ENCODE results near the gene FBXO46.
A peak's percentile ranks its signal among the peaks of the same experiment; 100 is the strongest.

Gene FBXO46

GRCh38 chr19:45730368-45731288 lies at the start of gene FBXO46:
TSS of gene FBXO46 (minus strand) at chr19:45730896. CDS start at chr19:45713495, 17,401 bp downstream.
- peak; percentile 97 for DNase-seq (ENCODE audit: low spot score)

GRCh38 chr19:45780146-45780447 lies 49.4 kb upstream of the FBXO46 start:
- DNase-seq (ENCODE audit: low spot score), result no peak

GRCh38 chr19:45779231-45780145 lies 48.8 kb upstream of the FBXO46 start:
- DNase-seq (ENCODE audit: low spot score), result peak; percentile 69

GRCh38 chr19:45778010-45778661 lies 47.4 kb upstream of the FBXO46 start:
- DNase-seq (ENCODE audit: low spot score), result no peak

DNA sequence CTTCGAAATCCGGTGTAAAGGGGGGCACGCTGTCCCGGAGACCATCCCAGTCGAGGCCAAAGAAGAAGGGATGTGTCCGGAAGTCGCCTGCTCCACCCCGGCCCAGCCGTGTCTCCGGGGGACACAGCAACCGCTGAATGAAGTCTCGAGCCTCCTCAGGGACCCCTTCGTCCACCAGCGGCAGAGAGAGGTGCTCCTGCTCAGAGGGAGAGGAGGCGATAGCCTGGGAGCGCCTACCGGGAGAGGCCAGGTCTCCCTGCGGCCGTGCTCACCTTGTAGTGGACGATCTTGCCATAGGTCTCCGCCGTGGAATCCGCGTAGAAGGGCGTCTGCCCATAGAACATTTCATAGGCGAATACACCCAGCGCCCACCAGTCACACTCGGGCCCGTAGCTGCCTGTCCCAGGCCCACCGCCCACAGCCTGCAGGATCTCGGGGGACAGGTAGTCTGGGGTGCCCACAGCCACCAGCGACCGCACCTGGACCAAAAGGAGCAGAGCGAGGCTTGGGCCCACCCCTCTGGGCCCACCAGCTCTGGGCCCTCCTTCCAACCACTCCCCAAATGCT lies 46.8 kb upstream of the FBXO46 start:
- no peak for DNase-seq (ENCODE audit: low spot score)

DNA sequence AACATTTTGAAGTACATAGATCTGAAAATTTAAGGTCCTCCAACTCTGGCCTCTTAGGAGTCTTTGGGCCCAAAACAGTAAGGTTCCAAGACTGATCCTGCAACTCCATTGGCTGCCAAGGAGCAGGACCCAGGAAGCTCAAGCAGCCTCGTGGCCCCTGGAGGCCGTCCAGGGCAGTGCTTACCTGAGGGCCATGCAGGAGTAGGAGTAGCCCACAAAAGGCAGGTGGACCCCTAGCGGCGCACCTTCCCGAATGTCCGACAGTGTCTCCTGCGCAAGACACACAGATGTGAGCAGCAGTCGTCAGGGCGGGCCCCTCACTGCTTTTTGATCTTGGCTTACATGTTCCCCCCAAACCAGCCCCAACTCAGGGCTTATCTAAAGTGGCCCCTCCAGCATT lies 44.1 kb upstream of the FBXO46 start:
- no peak for DNase-seq (ENCODE audit: low spot score)

GRCh38 chr19:45773384-45773783 lies 42.7 kb upstream of the FBXO46 start:
- no peak for DNase-seq (ENCODE audit: low spot score)

- DNase-seq (ENCODE audit: low spot score), result no peak
Measured at GRCh38 chr19:45772912-45773311, 42.2 kb upstream of the FBXO46 start.

GRCh38 chr19:45772130-45772840 lies 41.6 kb upstream of the FBXO46 start:
- no peak for DNase-seq (ENCODE audit: low spot score)

GRCh38 chr19:45771311-45771933 lies 40.7 kb upstream of the FBXO46 start:
- DNase-seq (ENCODE audit: low spot score), result no peak

- DNase-seq (ENCODE audit: low spot score), result peak; percentile 94
Measured at GRCh38 chr19:45770192-45771101, 39.8 kb upstream of the FBXO46 start.

DNA sequence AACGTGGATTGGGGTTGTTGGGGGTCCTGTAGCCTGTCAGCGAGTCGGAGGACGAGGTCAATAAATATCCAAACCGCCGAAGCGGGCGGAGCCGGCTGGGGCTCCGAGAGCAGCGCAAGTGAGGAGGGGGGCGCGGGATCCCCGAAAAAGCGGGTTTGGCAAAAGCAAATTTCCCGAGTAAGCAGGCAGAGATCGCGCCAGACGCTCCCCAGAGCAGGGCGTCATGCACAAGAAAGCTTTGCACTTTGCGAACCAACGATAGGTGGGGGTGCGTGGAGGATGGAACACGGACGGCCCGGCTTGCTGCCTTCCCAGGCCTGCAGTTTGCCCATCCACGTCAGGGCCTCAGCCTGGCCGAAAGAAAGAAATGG lies 39.1 kb upstream of the FBXO46 start:
- DNase-seq (ENCODE audit: low spot score), result no peak

DNA sequence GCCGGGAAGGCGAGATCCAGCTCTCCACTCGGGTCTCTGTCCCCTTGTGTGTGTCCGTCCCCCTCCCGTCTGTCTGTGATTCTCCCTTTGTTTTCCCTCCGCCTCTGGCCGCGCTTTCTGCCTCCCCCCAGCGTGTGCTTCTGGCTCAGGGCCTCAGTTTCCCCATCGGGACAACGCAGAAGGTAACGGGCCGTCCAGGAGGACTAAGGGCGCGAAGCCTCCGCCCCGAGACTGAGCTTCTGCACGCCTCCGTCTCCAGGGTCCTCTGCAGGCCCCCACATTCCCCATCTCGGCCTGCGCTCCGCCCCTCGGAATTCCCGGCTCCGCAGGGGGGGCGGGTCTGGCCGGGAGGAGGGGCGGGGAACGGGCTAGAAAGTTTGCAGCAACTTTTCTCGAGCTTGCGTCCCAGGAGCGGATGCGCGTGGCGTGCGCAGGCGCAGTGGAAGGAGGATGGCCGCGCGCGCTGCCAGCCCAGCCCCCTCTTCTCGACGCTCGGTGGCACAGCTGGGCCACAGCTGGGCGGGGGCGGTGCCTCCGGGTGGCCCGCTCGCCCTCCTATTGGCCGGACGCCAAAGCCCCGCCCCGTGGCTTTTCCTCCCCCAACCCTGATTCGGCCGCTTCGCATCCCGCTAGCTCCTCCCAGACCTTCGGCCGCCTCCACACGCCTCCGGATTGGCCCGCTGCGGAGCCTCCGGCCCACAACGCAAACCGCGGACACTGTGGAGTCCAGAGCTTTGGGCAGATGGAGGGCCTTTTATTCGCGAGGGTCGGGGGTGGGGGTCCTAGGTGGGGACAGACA lies 38.5 kb upstream of the FBXO46 start, which contains the start of gene SIX5:
SIX5 (minus strand) TSS at position 269 of the 799 bp plus-strand sequence. CDS start 408 bp downstream, outside the sequence.
- peak; percentile 98 for DNase-seq (ENCODE audit: low spot score)

DNA sequence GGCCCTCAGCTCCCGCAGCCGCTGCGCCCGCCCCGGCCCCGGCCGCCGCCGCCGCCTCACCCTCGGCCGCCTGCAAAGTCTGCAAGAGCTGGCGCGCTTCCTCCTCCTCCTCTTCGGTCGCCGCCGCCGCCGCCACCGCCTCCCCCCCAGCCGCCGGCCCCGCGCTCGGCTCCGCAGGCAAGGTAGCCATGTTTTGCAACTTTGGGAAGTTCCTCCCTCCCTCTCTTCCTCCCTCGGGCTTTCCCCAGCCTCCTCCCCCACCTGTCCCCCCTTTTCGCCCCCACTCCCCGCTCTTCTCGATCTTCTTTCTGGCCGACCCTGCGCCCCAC lies 37.9 kb upstream of the FBXO46 start:
- no peak for DNase-seq (ENCODE audit: low spot score)

DNA sequence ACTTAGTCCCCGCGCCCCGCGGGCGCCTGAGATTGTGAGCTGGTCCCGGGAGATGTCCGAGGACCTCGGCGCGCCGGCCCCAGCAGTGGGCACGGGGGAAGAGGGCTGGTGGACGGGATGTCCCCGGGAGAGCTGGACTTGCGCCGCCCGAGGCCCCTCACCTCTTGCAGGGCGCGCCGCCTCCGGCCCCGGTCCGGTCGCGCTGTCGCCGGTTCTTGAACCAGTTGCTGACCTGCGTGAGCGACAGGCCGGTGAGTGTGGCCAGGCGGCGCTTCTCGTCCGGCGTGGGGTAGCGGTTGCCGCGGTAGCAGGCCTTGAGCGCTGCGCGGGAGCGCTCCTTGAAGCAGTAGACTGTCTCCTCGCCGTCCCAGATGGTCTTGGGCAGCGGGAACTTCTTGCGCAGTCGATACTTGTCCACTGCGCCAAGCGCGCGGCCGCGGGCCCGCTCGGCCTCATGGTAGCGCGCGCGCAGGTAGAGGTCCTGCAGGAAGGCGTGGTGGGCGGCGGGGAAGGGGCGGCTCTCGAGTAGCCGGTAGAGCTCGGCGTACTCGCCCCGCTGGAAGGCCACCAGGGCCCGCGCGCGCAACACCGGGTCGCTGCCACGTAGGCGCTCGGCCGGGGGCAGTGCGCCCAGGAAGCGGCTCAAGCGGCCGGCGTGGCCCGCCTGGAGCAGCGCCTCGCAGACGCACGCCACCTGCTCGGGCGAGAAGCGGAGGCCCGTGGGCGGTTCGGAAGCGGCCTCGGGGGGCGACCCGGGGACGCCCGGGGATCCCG lies 37.4 kb upstream of the FBXO46 start:
- no peak for DNase-seq (ENCODE audit: low spot score)

GRCh38 chr19:45767410-45767880 lies 36.7 kb upstream of the FBXO46 start:
- peak; percentile 79 for DNase-seq (ENCODE audit: low spot score)

DNA sequence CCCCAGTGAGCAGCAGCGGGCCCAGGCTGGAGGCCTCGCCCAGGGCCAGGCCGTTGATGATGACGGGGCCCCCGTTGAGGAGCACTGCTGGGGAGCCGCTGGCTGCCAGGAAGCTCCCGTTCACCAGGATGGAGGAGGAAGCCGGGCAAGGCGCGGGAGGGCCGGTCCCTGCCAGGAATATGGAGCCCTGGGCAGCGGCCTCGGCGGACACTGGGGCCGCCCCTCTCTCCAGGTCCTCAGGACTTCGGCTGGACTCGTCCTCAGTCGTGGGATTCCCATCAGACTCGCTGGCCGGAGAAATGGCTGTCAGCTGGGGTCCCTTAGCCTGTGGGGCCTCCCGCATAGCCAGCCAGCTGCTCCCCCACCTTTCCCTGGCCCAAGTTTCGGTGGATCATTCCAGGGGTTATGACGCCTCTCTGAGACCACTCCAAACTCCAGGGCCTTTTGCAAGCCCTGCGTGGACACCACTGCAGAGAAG lies 36.2 kb upstream of the FBXO46 start:
- DNase-seq (ENCODE audit: low spot score), result no peak

- DNase-seq (ENCODE audit: low spot score), result no peak
Measured at GRCh38 chr19:45766296-45766868, 35.7 kb upstream of the FBXO46 start.
